A673 (cell line): ENCODE measurements around the gene ASB6.
"Not testable (repeated sequence)": the region's sequence is repeated elsewhere in the genome, so short reads cannot be mapped to it uniquely, and the experiment has no call there.

Source experiments
- CTCF ChIP-seq: fragments of 300-800, 200-600 bp; sonication (generic); conservative IDR thresholded peaks from 2 replicates; pipeline ENCODE4 v1.5.1; 2017; ENCODE audit warnings: low read depth, mild to moderate bottlenecking, antibody characterized with exemption, low read length, moderate library complexity, mixed read lengths
- EZH2 ChIP-seq: fragments of 200-600 bp; sonication (generic); IDR thresholded peaks from 2 replicates; pipeline ENCODE4 v1.6.1; 2017; ENCODE audit warnings: borderline replicate concordance, low read depth, mild to moderate bottlenecking, mixed read lengths, antibody characterized with exemption, low read length; ENCODE audit not compliant: poor library complexity, severe bottlenecking

- not testable (repeated sequence) for TF ChIP-seq EZH2, CTCF
Measured at GRCh38 chr9:129636343-129636742, 5.6 kb downstream of the ASB6 start.
